GM23338 (cell line): ENCODE results near the gene INPP5D. TPM values are rescaled to one million over a fixed set of nuclear protein-coding genes. Genes with fewer than 3 reads are reported as not detected.
"Not testable (repeated sequence)": the region's sequence is repeated elsewhere in the genome, so short reads cannot be mapped to it uniquely, and the experiment has no call there.

ENCODE experiments used
- ATAC-seq: fragments of 200-7000 bp; cut with Tn5 transposase; 3 replicates; pipeline ENCODE4 v1.9.1; 2020
- DNase-seq: peaks from one replicate; pipeline ENCODE4 v3.0.0-alpha.2; 2015; ENCODE audit warnings: low spot score
- H2AFZ ChIP-seq: fragments of 200-600 bp; sonication (generic); 2 replicates; pipeline ENCODE4 v1.8.0; 2016; ENCODE audit warnings: antibody characterized with exemption, mild to moderate bottlenecking, moderate library complexity
- H3F3A ChIP-seq: fragments of 200-600 bp; sonication (generic); replicated peaks from 2 replicates; pipeline ENCODE4 v1.8.0; 2017; ENCODE audit warnings: antibody characterized with exemption, mixed run types, low read depth
- H3K27ac ChIP-seq: fragments of 200-600 bp; sonication (generic); 2 replicates; pipeline ENCODE4 v1.6.1; 2016; ENCODE audit warnings: low read depth
- H3K27me3 ChIP-seq: fragments of 200-600 bp; sonication (generic); 2 replicates; pipeline ENCODE4 v1.8.0; 2016; ENCODE audit warnings: mild to moderate bottlenecking, mixed run types, moderate library complexity; ENCODE audit not compliant: insufficient read depth
- H3K36me3 ChIP-seq: fragments of 200-600 bp; sonication (generic); 2 replicates; pipeline ENCODE4 v1.8.0; 2016; ENCODE audit warnings: mild to moderate bottlenecking; ENCODE audit not compliant: insufficient read depth
- H3K4me1 ChIP-seq: fragments of 200-600 bp; sonication (generic); 2 replicates; pipeline ENCODE4 v1.8.0; 2016; ENCODE audit warnings: mild to moderate bottlenecking, moderate library complexity; ENCODE audit not compliant: insufficient read depth
- H3K4me2 ChIP-seq: fragments of 200-600 bp; sonication (generic); 2 replicates; pipeline ENCODE4 v1.7.1; 2017; ENCODE audit warnings: mixed run types
- H3K4me3 ChIP-seq: fragments of 200-600 bp; sonication (generic); 2 replicates; pipeline ENCODE4 v1.6.1; 2016; ENCODE audit warnings: mixed run types
- H3K79me2 ChIP-seq: fragments of 200-600 bp; sonication (generic); replicated peaks from 2 replicates; pipeline ENCODE4 v1.8.0; 2017; ENCODE audit warnings: mild to moderate bottlenecking; ENCODE audit not compliant: insufficient read depth
- H3K9me2 ChIP-seq: fragments of 200-600 bp; sonication (generic); 2 replicates; pipeline ENCODE4 v1.8.0; 2017; ENCODE audit not compliant: insufficient read depth
- H4K20me1 ChIP-seq: fragments of 200-600 bp; sonication (generic); replicated peaks from 2 replicates; pipeline ENCODE4 v1.8.0; 2017; ENCODE audit warnings: mild to moderate bottlenecking; ENCODE audit not compliant: insufficient read depth
- H3K27ac Mint-ChIP-seq: 2 replicates; pipeline ENCODE4 v1.8.0; 2020; ENCODE audit warnings: inconsistent platforms, mild to moderate bottlenecking, moderate library complexity, mixed read lengths
- H3K27me3 Mint-ChIP-seq: 3 replicates; pipeline ENCODE4 v1.8.0; 2022; ENCODE audit warnings: low read depth, mild to moderate bottlenecking, moderate library complexity, mixed read lengths, inconsistent platforms; ENCODE audit not compliant: insufficient read depth, poor library complexity
- H3K36me3 Mint-ChIP-seq: 3 replicates; pipeline ENCODE4 v1.8.0; 2021; ENCODE audit warnings: low read depth, mild to moderate bottlenecking, inconsistent platforms, moderate library complexity, mixed read lengths
- H3K4me1 Mint-ChIP-seq: 3 replicates; pipeline ENCODE4 v1.8.0; 2020; ENCODE audit warnings: mild to moderate bottlenecking, inconsistent platforms, mixed read lengths
- H3K4me3 Mint-ChIP-seq: 3 replicates; pipeline ENCODE4 v1.8.0; 2021; ENCODE audit warnings: moderate library complexity, mild to moderate bottlenecking, inconsistent platforms, mixed read lengths
- H3K9me3 Mint-ChIP-seq: 3 replicates; pipeline ENCODE4 v1.8.0; 2020; ENCODE audit warnings: moderate library complexity, mild to moderate bottlenecking, inconsistent platforms, mixed read lengths
- CREB1 ChIP-seq: fragments of 250-450 bp; sonication (Bioruptor Pico); IDR thresholded peaks from 2 replicates; pipeline ENCODE4 v1.5.0; 2020; ENCODE audit warnings: low read depth, mild to moderate bottlenecking, moderate library complexity
- EZH2phosphoT487 ChIP-seq: fragments of 200-600 bp; sonication (generic); IDR thresholded peaks from one replicate; pipeline ENCODE4 v1.8.1; 2018; ENCODE audit warnings: antibody characterized with exemption; ENCODE audit not compliant: unreplicated experiment
- NANOG ChIP-seq: IDR thresholded peaks from 2 replicates; pipeline ENCODE4 v1.6.1; 2016; ENCODE audit warnings: antibody characterized with exemption, borderline replicate concordance
- POLR2AphosphoS5 ChIP-seq: IDR thresholded peaks from 2 replicates; pipeline ENCODE4 v1.6.1; 2016; ENCODE audit warnings: antibody characterized with exemption, low read depth
- STAT1 ChIP-seq: IDR thresholded peaks from one replicate; pipeline ENCODE4 v1.6.1; 2016; ENCODE audit warnings: antibody characterized with exemption; ENCODE audit not compliant: unreplicated experiment
- ZNF462 ChIP-seq: fragments of 250-450 bp; sonication (Bioruptor Pico); IDR thresholded peaks from 2 replicates; pipeline ENCODE4 v1.5.0; 2020; ENCODE audit warnings: mild to moderate bottlenecking, moderate library complexity
- polyA plus RNA-seq: library from polyadenylated mRNA; unstranded; fragments of >200 nt; fragmentation: Nextera tagmentation; extraction: Ambion mirVana; gene quantifications from 2 replicates; pipeline ENCODE4 v1.2.1, GENCODE V29; 2016
- total RNA-seq: library from RNA; depleted of rRNA; stranded (reverse); fragments of >200 nt; shearing (Covaris generic); gene quantifications from 2 replicates; pipeline ENCODE4 v1.2.3, GENCODE V29; 2014

The INPP5D gene
- total and polyA plus RNA-seq, 2 experiments from 2014 or later: 6.6 to 8.3 TPM

DNA sequence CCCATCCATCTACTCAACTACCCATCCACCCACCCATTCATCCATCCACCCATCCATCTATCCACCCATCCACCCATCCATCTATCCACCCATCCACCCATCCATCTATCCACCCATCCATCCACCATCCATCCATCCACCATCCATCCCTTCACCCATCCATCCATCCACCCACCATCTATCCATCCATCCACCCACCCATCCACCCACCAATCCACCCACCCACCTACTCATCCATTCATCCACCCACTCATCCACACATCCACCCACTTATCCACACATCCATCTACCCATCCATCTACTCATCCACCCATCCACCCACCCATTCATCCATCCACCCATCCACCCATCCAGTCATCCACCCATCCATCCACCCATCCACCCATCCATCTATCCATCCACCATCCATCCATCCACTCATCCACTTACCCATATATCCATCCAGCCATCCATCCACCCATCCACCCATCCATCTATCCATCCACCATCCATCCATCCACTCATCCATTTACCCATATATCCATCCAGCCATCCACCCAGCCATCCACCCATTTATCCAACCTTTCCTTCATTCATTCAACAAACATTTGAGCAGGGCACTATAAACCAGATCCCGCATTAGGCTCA is 45.0 kb upstream of the INPP5D start (continued):
- TF ChIP-seq ZNF462 (CRISPR knock-in tag) (no peak), CREB1 (CRISPR knock-in tag) (no peak), NANOG (no peak)

DNA sequence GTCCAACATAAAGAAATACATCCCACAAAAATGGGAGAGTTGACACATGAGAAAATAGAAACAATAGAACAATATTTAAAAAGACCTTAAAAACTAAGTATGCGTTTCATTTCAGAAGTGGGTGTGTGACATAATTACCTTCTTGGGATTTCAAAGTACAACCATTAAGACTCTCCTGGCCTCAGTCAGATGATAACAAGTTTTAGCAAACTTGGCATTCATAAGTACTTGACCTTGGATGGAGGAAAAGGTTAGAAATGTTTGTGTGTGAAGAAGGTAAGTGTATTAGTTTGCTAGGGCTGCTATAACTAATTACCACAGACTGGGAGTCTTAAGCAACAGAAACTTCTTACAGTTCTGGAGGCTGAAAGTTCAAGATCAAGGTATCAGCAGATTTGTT is 42.2 kb upstream of the INPP5D start:
- no peaks in the 10 kb centered on the region for H3K9me2 ChIP-seq
- Mint-ChIP-seq H3K4me3 (no peak overlapping the region), H3K27ac (no peak overlapping the region), H3K36me3 (no peaks in the 10 kb centered on the region), H3K27me3 (peaks cover 6% of the 10 kb centered on the region), H3K4me1 (no peaks in the 10 kb centered on the region), H3K9me3 (no peaks in the 10 kb centered on the region; the same call in 2 of the 3 replicates)
- H3K79me2 ChIP-seq: no peaks in the 10 kb centered on the region
- no peaks in the 10 kb centered on the region for H3K36me3 ChIP-seq
- no peak for DNase-seq
- no peaks in the 10 kb centered on the region for H4K20me1 ChIP-seq
- no peak for ATAC-seq
- H3K4me1 ChIP-seq: no peaks in the 10 kb centered on the region
- H3K4me3 ChIP-seq: no peak overlapping the region
- H3F3A ChIP-seq: no peaks in the 10 kb centered on the region
- H3K4me2 ChIP-seq: no peak overlapping the region
- H2AFZ ChIP-seq: no peak overlapping the region
- no peak overlapping the region for H3K27ac ChIP-seq
- no peak for TF ChIP-seq STAT1
- no peak for TF ChIP-seq POLR2AphosphoS5
- no peak for TF ChIP-seq EZH2phosphoT487
- no peaks in the 10 kb centered on the region for H3K27me3 ChIP-seq

GRCh38 chr2:233019610-233020009 is 40.5 kb upstream of the INPP5D start:
- not testable (repeated sequence) for H3K9me2 ChIP-seq, H4K20me1 ChIP-seq, H3K9me3 Mint-ChIP-seq, H3K36me3 ChIP-seq, H3K79me2 ChIP-seq, H3F3A ChIP-seq, H2AFZ ChIP-seq, H3K27me3 ChIP-seq, H3K4me3 Mint-ChIP-seq, H3K27ac ChIP-seq, H3K27me3 Mint-ChIP-seq, ATAC-seq, DNase-seq, H3K36me3 Mint-ChIP-seq, H3K4me2 ChIP-seq, H3K4me1 Mint-ChIP-seq, H3K27ac Mint-ChIP-seq, H3K4me1 ChIP-seq, H3K4me3 ChIP-seq
